NCI-H510A treated with DMSO at 0.1 percent for 48 hours (cell line): ENCODE measurements around the gene PRKCA.
"Not testable (repeated sequence)": the region's sequence is repeated elsewhere in the genome, so short reads cannot be mapped to it uniquely, and the experiment has no call there.

ENCODE experiments used
- DNase-seq: peaks from one replicate; lab custom pipeline; 2025; lab: John Stamatoyannopoulos, UW

The PRKCA gene

DNA sequence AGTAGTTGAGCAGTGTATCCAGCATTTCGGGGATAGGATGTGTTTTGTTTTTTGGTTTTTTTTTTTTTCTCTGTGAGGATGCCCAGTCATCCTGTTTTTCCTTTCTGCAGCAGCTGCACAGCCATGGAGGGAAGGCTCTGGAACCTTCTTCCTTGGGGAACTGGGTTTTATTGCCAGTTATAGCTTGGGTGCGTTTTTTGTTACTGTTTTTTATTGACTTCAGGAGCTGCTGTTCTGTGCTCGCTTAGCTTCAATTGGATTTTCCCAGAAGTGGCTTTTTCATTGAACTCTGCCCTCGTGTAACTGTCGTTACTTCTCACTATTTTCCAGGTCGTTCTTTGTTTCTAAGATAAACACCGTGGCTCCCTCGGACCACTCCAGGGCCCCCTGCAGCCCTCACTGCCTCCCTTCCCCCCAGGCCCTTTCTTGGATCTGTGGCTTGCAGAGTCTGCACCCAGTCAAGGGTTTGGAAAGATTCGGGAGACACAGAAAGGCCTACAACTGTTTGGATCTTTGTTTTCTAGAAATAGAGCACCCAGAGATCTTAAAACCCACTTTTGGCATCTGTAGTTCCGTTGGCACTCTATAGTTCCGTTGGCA, 412.8 kb downstream of the PRKCA start:
- no peak for DNase-seq

DNA sequence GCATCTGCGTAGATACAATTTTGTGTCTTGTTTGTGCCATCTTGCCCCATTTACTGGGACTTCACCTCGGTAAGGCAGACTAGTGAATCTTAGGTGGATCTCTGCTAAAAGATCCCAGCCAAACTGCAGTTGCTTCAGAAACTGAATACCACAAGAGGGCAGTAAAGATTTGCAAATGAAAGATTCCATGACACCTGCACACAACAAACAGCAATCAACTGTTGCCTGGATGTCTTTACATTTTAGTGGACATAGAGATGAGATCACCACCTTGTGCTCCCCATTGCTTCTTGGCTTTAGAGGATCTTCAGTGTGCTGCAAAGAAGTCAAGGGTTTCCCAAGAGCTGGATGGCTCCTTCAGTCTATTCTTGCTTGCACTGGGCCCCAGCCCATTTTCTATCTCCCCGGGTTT, 413.3 kb downstream of the PRKCA start:
- peak; percentile 92 for DNase-seq

DNA sequence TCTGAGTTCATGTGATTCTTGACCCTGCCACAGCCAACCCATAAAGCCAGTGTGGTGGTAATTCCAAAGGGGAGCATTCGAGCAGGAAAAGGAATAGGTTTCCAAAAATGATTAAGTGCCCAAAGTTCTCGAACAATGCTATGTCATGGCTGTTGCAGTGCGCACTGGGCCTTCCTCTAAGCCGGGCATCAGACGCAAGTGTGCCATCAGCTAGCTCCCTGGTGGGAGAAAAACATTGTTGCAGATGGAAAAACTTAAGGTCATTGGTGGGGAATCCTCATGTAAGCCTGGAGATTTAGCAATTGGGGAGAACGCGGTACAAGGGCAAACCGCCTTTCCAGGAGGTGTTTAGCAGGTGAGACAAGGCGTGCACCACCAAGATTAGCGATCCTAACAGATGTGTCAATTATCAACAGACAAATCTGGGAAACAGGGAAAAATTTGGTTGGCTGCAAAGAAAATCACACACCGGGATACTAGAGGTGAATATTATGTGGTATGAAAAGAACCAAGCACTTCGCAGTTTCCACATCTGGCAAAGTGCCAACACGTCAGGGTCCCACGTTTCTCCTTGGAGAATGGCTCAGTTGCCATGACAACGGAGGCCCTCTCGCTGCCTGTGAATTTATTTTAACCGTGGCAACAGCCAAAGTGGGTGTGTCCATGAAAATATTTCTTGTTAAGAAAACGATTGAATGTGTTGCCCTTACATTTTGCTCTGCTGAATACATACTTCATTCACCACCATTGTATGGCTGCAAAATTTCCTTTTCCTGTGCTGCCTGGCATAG, 414.0 kb downstream of the PRKCA start:
- DNase-seq, result no peak

DNA sequence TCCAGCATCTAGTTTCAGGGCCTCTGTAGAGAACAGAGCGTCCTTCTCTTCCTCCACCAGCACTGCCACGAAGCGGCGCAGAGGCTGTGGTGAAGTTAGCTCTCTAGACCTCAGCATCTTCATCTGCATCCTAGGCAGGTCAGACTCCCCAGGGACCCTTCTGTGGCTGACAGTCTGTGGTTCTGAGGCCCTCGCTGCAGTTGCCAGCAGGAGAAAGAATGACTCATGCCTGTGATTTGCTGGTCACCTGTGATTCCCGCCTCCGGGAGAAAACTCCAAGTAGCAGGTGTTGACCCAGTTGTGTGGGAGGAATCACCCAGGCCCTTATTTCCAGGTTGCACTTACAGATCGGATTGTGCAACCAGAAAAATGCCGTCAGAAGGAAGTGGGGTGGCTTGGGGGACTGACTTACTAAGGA, 415.2 kb downstream of the PRKCA start:
- peak; percentile 24 for DNase-seq

DNA sequence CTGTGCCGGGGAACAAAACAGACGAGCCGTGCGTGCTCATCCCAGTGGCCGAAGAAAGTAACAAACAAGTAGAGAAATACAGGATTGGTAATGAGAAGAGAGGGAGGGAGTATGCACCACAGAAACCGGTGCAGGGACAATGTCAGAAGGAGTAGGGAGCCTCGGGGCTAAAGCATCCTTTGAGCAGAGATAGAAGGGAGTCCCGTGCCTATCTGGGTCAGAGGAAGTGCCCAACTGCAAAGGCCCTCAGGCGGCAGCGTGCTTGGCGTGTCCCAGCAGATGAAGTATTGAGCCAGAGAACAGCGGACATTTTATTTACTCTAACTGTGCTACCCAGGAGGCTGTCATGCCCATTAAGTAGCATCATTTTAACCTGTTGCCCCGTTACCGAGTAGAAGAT, 417.6 kb downstream of the PRKCA start:
- no peak for DNase-seq

DNA sequence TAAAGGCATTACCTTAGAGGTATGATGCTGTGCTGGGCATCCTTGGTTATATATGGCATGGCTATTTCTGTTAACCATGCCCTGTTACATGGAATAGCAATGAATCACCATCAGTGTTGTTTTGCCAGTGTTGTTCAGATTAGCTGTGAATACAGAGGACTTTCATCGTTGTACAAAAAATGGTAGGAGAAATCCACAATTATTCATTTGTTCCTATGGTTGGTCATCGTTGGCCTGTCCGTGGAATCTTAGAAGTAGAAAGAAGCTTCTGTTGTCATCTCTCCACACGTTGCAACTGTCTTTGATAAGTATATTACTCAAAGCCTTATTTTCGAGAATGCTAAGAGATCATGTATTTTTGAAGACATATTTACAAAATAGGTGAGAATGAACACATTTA, 418.2 kb downstream of the PRKCA start:
- DNase-seq, result no peak

DNA sequence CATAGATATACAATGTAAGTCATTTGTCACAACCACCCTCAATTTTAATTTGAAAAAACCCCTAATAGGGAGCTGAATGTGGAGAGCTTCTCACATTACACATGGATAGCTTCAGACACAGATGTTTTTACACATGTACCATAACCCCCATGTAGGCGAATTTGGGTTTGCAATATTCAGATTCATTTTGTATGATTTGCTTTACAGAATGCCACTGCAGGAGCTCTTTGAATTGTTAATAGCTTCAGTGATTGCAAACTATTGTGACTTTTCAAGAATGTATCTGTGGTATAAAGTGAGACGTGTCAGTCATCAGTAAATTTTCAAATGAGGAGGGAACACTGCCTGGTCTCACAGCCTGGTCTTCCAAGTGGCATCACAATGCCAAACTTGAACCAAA, 419.9 kb downstream of the PRKCA start:
- no peak for DNase-seq

DNA sequence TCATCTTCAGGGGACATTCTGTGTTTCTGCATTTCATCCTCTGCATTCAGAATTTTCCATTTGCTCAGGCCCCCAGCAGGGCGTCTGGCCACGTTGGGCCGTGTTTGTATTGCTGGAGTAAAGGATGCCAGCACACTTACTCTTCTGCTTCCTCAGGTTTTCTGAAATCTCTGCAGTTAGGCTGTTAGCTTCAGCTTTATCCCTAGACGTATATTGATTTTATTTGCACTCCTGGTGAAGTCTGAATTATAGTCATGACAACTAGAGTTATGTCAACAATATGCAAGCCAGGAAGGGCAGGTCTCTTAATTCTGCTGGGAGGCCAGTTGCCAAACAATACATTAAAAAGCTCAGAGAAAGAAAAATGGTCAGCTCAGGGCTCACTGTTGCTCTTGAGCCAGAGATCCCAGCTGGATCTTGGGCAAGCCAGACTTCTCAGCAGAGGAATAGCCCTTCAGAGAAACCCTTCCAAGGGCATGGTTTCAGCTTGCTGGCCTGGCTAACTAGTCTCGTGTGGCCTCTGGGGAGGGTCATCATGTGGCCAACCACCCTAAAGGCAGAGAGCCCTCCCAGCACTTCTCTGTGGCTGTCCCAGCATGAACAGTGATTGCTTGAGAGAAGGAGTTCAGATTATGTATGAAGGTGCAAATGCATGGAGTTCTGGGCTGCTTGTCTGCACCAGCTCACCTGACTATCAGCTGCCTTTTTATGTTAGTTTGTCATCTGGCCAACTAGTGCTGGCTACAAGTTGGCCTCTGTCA, 422.3 kb downstream of the PRKCA start:
- peak; percentile 68 for DNase-seq

DNA sequence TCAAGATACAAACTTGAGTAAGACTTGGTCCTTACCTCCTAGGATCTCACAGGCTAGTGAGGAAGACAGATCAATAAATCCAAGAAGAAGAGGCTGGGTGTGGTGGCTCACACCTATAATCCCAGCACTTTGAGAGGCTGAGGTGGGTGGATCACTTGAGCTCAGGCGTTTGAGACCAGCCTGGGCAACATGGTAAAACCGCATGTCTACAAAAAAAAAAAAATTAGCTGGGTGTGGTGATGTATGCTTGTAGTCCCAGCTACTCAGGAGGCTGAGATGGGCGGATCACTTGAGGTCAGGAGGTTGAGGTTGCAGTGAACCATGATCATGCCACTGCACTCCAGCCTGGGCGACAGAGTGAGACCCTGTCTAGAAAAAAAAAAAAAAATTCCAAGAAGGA, 423.0 kb downstream of the PRKCA start:
- not testable (repeated sequence) for DNase-seq

DNA sequence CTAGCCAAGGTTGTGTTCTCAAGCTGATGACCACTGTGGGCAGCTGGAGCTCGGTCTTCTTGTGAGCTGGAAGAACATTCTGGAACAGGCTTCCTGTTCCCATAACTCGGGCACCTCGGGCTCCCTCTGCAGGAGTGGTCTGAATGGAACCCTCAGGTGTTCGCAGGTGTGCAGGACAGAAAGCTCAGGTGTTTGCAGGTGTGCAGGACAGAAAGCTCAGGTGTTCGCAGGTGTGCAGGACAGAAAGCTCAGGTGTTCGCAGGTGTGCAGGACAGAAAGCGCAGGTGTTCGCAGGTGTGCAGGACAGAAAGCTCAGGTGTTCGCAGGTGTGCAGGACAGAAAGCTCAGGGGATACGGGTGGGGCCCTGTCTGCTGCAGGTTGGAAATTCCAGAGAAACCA, 423.5 kb downstream of the PRKCA start:
- DNase-seq, result no peak

DNA sequence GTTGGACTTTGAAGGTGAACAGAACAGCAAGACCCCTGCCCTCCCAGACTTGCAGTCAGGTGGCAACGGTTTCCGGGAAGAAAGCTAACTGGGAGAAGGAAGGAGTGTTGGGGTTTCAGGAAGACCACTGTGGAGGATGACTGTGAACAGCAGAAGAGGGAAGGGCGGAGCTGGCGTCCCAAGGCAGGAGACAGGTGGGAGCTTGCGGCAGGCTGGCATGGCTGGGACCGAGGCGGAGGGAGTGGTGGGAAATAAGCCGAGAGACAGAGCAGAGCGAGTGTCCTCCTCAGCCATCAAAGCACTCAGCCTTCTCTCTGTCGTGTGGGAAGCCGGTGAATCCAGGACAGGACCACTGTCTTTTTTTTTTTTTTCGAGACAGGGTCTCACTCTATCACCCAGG, 424.0 kb downstream of the PRKCA start:
- DNase-seq, result no peak

DNA sequence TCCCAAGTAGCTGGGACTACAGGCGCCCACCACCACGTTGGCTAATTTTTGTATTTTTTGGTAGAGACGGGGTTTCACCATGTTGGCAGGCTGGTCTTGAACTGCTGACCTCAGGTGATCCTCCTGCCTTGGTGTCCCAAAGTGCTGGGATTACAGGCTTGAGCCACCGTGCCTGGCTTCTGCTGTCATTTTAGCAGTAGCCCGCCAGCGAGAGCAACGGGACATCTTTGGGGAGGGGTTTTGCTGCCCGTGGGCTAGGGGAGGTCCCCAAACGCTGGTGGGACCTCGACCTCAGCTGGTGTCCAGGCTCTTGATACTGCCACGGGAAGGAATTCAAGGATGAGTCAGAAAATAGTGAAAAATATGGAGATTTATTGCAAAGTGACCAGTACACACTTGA, 424.4 kb downstream of the PRKCA start:
- DNase-seq, result no peak

DNA sequence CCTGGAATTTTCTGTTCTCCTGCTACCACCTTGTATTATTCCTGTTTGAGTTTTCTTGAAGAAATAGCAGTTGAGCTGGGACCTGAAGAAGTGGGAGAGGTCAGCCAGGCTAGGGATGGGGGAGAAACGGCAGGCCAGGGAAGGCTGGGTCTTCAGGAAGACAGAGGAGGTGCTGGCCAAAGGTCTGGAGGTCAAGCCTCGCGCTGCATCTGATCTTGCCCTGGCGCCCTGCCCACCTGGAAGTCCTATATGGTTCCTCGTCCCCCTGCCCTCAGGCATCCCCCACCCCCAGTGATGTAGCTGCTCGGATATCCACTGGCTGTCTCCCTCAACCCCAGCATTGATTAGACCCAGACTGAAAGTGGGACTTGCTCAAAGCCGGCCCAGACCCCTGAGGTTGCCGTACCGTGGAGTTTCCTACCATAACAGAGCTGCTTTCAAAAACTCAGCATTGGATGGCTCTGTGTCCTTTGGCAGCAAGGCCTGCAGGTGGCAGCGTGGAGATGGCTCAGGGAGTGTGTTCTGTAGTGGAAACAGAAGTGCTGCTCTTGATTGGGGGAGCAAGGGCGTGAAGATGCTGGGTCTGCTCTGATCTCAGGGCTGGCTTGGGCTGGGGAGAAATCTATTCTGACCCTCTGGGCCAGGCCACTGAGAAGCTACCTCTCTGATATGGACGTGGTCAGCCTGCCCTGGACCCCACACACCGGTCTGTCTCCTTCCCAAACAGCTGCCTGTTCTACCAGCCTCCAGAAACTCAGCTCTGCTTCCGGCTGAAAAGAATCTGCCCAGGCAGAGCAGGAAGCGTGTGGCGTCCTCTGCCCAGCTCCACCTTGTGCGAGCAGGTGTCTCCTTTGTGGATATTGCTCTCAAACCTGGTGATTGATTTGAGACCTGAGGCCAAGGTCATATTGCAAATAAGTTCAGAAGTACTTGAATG, 425.5 kb downstream of the PRKCA start:
- peak; percentile 98 for DNase-seq

DNA sequence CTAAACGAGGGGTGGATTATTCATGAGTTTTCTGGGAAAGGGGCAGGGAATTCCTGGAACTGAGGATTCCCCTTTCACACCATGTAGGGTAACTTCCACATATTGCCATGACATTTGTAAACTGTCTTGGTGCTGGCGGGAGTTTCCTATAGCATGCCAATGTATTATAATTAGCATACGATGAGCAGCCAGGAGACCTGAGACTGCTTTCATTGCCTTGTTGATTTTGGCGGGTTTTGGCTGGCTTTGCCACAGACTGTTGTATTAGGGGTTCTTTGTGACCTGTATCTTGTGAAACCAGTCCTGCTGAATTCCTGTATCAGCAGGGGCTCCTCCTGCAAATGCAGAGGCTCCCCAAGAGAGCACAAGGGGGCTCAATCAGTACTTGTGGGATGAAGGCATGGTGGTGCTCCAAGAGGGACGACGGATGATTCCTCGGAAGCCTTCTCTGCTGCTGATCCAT, 428.1 kb downstream of the PRKCA start:
- no peak for DNase-seq

DNA sequence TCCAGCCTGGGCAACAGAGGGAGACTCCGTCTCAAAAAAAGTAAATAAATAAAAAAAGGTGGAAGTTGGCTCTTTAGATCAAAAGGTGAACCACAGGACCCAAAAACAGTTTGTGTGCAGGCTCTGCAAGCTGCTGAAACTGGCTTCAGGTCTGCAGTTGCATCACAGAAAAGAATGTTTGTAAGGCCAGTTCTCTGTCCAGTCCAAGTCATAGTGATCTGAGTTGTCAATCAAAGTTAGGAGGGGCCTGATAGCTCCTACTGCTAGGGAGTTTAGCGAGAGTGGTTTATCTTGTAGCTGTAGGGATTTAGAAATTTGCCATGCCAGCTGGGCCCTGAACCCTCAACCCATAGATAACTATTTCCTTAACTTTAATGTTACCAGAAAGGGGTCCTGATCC, 431.3 kb downstream of the PRKCA start:
- DNase-seq, result no peak

DNA sequence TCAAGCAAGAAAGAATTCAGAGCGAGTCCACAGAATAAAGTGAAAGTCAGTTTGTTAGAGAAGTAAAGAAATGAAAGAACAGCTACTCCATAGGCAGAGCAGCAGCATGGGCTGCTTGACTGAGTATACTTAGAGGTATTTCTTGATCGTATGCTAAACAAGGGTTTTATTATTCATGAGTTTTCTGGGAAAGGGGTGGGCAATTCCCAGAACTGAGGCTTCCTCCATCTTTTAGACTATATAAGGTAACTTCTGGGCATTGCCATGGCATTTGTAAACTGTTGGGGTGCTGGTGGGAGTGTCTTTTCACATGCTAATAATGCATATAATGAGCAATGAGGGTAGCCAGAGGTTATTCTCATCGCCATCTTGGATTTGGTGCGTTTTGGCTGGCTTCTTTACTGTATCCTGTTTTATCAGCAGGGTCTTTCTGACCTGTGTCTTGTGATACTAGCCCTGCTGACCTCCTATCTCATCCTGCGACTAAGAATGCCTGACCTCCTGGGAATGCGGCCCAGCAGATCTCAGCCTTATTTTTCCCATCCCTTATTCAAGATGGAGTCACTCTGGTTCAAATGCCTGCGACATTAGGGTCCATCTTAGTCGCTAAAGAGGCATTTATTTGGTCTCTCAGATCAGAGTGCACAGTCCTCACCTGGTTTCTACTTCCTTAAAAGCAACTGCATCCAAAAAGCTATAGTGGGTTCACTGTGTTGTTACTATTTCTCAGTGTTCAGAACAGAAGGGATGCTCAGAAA, 432.0 kb downstream of the PRKCA start:
- no peak for DNase-seq

DNA sequence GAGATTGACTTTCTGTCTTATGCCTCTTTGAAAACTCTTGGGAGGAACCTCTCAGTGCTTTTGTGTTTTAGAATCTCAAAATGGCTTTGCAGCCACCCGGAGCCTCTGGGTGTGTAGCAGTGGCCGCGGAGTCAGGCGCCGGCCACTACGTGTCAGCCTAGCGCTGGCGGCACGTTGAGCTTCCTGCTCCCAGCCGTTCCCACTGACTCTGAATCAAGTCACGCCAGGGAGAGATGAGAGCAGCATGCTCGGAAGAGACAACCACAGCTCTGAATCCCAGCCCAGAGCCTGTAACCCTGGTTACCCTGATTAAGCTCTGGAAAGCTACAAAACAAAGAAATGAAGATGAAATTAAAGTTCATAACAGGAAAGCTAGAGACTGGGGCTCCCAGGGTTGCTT, 435.1 kb downstream of the PRKCA start:
- DNase-seq, result peak; percentile 56

DNA sequence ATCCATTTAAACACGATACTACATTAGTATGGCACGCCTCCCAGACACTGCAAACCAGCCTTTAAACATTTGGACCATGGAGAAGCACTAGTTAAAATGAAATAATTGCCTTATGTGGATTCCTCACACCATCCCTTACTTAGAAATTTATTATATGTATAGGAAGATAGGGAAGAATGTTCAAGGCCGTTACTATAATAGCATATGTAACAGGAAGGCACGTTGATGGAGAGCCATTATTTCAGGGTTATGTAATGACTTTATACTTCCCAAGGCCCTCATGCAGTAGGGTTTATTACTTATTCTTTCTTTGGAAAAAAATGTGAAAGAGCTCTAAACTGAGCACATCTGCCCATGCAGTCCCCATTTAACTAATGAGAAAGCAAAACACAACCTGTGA, 435.9 kb downstream of the PRKCA start:
- DNase-seq, result no peak

DNA sequence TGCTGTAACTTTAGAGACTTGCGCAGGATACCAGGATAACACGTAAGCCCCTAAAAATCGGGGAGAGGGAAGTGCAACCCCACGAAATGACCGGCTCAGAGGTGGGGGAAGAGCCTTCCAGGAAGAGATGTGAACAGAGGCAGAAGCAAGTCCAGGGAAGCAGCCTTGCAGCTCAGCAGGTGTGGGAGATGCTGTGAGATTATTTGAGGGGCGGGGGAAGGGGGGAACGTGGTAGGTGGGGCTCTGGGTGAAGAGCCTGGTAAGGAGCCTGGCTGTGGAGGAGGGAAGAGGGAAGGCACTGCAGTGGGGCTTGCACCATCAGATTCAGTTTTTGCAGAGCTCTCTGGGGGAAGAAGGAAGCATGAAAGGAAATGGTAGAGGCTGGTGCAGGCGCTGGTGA, 437.1 kb downstream of the PRKCA start:
- DNase-seq, result no peak

DNA sequence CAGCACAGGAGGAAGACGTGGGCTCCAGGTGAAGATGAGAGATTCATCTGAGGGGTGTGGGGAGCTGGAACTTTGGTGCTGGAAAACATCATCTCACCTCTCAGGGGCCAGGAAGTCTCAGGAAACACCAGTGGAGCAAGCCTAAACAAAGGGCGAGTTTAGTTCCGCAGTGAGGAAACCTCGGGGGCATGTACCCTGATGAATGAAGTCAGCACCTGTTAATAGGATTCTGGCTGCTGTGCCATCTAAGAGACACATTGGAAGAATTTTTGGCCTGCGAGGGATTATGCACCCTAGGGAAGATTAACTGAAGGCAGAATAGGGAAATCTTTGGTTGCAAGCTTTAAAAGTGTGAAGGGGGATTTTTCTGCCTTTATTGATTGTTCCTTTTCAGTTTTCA, 437.8 kb downstream of the PRKCA start:
- no peak for DNase-seq

DNA sequence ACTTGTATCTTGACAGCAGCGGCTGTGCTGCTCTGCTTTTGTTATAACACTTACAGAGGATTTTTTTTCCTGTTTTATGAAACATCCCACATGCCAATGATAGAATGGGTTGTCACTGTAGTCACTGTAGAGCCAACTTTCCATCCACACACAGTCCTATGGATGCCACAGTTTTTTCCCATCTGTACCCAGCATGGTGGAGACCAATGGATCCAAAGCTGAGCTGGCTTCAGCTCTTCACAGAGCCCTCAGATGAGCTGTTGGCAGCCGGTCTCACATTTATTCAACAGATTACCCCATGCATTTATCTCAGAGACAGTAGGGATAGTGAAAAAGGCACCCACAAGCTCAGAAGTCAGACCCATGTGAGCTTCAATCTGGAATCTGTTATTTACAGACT, 441.1 kb downstream of the PRKCA start:
- no peak for DNase-seq
